ENCODE measurements around the gene SHH.

SHH gene

DNA sequence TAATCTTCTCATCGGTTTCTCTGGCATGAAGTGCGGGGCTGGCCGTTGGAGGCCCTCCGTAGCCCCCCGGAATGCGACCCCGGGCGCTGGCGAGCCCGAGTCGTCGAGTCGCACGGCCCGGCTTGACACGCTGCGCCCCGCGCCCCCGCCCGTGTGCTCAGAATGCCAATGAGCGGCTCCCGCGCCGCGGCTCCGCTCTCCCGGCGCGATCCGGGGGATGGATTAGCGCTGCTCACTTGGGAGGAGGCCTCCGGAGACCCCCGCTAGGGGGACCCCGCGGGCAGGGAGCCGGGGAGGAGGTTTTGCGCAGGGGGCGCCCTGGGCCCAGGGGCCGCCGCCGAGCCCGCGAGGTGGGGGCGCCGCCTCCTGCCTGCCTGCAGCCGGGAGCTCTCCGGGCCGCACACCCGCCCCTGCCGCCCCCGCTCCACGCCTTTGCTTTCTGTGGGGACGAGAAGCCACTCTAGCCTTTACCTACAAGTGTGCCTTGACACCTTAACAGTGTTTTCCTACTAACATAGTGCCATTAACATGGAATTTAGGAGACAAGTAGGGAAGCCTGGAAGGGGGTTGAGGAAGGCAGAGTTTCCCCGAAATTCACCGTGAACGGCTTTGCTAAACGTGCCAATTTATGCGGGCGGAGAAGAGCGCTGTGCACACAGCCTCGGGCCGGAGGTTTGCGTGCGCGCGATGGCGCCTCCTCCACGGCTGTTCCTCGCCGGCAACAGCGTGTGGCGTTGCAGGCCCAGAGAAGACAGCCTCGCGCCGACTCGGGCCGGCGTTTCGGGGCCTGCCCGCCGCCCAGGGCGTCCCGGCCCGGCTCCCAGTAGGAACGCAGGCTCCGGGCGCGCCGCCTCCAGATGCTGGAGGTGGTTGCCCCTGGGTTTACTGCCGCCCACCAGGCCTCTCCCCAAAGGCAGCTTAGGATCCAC, 7.1 kb downstream of the SHH start:
- peak; percentile 68 for DNase-seq

DNA sequence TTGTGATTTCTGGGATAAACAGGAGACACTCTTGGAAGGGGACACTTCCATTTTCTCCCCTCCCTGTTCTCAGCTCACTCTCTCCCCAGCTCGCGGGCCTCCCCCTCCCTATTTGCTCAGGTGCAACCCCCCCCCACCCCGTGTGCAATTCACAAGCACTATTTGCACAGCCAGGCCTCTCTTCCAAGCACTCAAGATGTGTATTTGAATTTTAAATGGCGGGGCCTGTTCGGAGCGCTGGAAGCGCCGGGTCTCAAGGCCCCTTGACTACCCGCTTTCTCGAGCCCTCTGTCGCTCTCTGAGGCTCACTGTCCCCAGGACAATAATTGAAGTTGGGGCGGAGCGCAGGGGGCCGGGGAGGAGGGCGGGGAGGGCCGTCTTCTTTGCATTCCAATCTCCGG, 7.8 kb downstream of the SHH start:
- no peak for DNase-seq

DNA sequence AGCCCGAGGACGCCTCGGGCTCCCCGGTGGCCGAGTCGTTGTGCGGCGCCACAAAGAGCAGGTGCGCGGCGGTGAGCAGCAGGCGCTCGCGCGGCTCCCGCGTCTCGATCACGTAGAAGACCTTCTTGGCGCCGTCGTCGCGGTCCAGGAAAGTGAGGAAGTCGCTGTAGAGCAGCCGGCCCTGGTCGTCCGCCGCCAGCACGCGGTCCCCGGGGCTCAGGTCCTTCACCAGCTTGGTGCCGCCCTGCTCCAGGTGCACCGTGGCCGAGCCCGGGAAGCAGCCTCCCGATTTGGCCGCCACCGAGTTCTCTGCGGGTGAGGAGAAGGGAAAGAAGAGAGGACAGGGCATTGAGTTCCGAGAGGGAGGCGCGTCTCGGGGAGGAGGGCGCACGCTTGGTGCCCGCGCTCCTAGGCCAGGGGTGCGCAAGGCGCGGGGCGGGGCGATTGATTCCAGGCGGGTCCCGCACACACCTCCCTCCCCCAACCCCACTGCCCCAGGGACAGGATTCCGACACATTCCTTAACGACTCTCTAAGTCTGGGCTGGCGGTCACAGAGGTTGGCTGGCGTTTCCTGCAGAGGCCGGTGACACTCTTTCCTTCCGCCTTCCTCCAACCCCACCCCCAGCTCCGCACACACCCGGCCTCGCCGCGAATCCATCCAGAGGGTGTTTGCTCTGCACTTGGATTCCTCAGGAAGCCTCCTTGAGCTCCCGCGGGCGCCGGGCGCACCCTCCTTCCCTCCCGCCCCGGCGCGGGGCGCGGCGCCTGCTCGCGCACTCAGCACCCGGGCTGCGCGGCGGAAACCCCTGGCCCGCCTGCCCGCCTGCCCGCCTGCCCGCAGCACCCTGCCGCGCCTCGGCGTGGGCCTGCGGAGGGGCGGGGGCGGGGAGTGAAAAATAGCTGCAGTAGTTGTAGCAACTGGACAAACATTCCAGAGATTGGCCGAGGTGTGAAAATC, 8.6 kb downstream of the SHH start:
- peak; percentile 38 for DNase-seq

DNA sequence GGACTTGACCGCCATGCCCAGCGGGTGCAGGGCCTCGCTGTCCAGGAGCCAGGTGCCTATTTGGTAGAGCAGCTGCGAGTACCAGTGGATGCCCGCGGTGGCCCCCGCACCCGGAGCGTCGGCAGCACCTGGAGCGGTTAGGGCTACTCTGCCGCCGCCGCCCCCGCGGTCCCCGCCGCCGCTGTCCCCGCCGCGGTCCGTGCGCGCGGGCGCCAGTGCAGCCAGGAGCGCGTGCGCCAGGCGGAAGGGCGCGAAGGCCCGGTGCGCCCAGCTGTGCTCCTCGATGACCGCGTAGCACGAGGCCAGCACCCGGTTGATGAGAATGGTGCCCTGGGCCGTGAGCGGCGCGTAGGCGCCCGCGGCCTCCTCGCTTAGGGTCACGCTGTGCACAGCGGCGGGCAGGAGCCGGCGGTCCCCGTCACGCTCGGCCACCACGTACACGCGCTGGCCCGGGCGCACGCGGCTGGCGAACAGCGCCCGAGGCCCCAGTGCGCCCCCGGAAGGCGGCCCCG, 9.3 kb downstream of the SHH start:
- no peak for DNase-seq

DNA sequence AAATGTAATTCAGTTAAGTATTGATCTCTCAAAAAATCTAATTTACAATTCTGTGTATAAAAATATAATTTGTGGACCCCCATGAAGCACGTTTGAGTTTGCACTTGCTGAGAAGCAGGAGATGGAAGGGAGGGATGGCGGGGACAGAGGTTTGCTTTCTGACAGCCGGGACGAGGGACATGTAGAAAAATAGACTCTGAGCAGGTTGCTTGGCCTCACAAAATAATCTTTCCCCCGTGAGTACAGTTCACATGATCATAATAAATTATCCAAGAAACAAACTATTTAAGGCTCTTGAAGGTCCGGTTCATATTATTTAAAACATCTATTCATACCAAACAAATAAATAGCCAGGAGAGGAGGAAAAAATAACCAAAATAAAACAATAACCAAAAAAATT, 10.0 kb downstream of the SHH start:
- DNase-seq = no peak

DNA sequence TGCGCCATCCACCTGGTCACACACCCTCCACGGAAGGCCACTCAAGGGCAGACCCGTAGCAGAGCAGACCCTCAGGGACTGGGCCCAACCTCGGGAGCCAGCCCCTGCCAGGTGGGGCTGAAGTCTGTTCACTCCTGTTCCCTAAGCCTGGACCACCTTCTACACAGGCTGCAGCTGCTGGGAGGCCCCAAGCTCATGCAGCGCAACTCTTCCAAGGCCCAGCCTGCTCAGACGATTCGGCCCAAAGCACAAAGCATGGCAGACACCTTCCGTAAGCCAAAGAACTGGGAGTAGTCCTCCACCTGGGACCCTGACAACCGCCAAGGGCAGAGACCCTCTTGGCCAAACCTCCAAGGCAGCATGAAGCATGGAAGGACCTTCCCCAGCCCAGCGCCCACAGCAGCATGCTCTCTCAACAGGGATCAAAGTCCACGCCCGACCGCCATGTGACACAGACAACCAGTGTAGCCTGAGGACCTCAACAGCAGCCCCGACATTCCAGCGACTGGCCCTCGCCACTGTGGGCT, 11.5 kb downstream of the SHH start:
- no peak for DNase-seq

DNA sequence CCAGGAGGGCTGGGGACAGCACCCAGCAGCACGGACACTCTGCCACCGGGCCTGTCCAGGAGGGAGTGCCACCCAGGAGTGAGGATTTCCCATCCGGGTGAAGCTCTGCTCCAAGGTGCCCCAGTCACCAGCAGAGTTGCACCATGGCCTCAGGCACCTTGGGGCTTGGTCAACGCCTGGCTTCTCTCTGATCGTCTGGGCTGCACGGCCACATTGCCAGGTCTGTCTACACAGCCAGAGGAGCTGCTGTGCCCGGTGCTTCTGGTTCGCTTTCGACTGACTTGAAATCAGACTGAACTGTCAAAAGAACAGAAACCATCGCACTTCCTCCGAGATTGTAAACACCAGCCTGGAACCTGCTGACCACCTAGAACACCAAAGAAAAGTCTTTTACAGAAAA, 12.0 kb downstream of the SHH start:
- DNase-seq = no peak

DNA sequence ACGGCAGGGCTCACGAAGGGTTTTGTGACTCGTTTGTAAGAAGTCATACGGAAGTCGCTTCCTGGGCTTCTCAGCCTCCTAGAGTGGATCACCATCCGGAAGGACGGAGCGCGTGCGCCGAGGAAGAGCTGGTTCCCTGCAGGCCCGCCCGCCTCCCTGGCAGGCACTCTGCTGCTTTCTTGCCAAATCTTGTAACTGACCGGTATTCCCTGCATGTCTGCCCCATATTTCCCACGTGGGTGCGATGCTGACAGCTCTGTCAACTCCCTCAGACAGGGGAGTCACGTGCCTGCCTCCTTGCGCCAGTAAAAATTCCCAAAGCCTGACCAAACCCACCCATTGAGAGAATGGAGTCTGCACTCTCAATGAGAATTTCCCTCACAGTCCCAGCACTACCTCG, 12.7 kb downstream of the SHH start:
- DNase-seq = no peak

DNA sequence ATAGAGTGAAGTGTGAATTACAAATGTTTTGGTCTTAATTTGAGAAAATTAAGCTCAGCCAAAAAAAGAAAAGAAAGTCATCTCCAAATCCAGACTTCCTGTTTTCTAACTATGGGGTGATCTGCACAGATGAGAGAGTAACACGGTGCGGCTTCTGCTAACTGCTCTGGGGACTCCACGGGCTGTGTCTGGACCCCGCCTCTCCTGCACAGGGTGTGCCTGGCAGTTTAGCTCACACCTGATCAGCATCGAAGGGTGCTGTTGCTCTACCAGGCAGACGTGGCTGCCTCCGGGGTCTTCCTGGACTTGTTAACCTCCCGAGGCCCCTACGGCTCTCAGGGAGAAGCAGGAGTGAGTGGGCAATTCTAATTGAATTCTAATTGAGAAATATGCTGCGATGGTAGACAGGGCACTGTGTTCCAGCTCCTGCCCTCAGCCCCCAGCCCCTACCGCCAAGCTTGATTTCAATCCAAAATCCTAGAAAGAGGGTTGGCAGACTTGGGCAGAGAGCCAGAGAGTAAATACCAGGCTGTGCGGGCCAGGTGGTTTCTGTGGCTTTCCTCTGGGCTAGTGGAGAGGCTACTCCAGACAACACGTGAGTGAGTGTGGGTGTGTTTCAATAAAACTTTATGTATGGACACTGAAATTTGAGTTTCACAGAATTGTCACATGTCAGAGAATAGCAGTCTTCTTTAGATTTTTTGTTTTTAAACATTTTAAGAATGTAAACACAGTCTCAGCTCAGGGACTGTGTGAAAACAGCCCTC, 13.4 kb downstream of the SHH start:
- DNase-seq = no peak

DNA sequence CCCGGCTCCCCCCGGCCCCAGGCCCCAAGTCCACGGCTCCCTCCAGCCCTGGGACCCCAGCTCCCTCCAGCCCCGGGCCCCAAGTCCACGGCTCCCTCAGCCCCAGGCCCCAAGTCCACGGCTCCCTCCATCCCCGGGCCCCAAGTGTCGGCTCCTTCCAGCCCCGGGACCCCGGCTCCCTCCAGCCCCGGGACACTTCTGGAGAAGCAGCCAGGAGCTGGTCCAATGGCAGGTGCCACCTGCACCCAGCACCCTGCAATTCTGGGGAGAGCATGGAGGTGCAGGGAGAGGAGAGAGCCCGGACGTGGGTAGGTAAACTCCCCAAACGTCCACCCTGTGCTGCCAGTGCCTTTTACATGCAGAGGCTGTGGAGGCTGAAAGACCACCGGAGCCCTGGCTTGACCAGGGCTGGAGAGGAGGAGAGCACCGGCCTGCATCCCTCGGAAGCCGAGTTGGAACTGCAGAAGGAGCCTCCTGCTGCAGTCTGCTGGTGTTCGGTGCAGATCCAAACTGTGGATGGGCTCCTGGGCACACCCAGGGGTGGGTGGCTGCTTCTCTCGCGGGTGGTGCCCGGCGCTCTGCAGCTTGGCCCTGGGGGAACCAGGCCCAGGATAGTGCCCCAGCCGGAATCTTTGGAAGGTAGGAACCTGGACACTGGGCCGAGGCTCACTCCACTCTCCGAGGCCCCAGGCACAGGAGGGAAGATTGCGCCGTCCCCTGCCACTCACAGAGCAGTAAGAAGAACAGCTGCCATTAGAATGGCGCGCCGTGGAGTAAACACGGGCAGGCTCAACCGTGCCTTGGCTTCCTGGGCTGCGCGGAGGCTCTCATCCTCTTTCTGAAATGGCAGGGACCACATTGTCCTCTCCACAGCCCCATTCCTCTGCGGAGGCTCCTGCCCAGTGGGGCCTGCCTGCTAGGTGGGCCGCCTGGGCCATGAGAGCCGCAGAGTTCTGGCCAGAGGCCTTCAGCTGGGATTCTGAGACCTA, 14.7 kb downstream of the SHH start:
- DNase-seq = no peak

DNA sequence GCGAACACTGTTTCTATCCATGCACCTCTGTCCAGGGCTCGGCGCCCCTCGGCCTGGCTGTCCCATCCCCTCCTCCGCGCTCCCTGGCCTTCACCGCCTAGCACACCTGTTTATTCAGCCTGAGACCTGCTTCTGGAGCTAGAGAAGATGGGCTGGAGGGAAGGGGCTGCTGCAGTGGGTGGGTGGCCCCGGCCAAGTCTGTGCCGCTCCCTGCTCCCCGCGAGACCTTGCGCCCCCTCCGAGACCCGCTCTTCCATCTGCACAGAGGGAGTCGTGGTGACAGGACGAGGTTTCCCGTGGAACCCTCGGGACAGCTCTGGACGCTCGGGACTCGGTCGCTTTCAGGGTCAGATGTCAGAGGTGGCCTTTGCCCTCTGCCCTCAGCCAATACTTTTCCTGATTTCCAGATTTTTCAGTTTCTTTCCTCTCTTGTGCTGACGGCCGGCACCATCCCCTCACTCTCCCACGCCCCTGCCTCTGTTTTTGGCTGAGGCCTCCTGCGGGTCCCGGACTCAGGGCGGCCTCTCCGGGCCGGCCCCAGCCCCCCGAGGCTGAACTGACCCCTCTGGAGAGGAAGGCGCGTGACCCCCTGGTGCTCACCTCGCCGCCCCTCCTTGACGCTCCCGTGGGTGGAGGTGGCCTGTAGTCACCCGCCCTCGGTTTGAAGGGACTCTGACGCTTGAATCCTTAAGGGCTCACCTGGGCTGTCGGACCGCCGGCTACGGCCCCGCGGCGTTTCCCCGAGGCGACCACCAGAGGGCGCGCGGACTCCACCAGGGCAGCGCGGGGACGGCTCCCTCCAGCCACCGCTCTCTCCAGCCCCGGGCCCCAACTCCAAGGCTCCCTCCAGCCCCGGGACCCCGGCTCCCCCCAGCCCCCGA, 15.6 kb downstream of the SHH start:
- no peak for DNase-seq

DNA sequence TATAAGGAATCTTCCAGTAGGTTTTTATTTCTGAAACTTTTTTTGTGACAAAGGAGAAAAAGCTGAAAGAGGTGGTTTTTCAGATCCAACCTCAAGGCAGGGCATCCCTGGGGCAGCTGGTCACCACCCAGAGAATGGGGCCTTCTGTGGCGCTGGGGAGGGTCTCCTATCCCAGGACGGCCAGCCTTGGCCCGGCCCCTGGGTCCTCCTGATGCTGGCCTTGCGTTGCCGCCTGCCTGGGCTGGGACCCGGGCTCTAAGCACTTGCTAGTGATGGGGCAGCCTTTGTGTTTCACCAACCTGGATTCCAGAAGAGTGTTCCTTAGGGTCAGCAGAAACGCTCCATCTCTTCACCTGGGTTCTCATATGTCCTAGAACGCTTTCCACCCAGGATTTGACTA, 16.3 kb downstream of the SHH start:
- no peak for DNase-seq

DNA sequence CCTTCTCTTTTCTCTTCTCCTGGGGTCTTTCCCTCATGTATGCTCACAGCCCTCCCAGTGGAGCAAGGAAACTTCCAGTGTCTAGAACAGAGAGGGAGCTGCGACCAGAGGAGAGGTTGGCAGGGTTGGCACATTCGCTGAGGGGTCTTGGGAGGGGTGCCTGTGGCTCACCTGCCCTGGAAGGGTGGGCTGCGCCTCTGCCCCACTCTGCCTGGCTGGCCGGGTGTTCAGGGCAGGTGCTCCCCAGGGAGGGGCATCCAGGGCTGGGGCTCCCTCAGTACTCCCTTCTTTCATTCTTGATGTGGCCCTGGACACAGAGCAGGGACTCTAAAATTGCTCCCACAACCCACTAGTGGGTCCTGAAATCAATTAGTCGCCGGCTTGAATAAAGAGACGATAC, 16.9 kb downstream of the SHH start:
- DNase-seq = no peak

DNA sequence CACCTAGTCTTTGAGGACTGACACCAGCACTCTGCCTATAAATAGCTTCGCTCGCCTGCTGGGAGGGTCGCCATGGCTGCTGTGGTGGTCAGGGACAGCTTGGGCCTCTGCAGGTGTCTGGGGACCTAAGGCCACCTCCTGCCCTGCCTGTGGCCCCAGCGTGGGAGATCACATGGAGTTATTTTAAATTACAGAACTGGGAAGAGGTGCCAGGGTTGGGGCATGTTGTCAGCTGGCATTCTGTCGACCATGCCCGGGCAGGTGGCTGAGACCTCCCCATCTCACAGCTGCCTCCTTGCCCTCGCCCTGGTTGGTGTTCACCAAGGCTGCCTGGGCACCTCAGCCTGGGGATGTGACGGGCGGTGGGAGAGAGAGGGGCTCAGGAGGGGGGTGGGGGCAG, 18.1 kb downstream of the SHH start:
- no peak for DNase-seq

DNA sequence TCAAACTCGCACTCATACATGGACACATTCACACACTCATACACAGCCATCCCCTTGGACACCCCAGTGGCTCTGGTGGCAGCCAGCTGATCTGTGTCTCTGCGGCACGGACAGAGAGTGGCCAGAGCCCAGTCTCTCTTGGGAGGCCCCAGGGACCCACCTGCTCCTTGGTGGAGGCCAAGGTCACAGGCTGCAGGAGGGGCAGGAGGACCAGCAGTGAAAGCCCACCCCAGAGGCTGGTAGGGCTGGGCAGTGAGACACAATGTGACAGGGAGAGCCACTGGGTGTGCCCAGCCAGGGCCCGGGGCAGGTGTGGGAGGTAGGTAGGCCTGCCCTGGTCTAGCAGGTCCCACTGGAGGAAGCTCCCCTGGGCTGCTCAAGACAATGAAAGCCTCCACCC, 18.5 kb downstream of the SHH start:
- DNase-seq = no peak

DNA sequence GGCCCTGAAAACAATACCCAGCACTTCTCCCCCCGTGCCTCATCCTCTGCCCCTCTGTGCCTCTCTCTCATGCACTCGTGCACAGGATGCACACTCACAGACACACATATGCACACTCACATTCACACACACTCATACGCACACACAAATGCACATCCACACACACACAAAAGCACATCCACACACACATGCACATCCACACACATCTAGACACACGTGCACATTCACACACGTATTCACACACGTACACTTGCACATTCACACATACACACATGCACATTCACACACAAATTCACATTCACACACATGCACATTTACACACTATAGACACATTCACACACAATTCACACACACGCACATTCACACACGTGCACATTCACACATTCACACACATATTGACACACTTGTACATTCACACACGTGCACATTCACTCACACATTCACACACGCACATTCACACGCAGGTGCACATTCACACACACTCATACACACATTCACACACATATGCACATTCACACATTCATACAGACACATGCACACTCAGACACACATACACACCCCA, 19.2 kb downstream of the SHH start:
- no peak for DNase-seq

DNA sequence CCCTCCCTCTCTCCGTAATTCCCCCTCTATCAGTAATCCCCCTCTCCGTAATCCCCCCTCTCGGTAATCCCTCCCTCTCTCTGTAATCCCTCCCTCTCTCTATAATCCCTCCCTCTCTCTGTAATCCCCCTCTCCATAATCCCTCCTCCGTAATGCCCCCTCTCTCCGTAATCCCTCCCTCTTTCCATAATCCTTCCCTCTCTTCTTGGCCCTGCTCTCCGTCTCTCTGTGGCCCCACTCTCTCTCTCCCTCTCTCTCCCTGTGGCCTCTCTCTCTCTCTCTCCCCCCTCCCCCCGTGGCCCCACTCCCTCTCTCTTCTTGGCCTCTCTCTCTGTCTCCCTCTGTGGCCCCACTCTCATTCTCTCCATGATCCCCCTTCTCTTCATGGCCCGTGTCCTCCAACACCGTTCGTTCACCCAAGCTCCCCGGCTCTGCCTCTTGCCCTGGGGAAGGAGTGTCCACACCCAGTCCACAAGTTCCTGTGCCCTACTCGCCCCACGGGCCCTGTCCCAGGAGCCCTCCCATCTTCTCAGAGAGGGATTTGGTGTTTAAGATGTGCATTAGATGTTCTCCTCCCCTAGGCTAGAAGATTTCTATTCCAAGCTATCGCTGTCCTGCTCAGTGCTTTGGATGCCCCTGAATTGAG, 19.8 kb downstream of the SHH start:
- no peak for DNase-seq

DNA sequence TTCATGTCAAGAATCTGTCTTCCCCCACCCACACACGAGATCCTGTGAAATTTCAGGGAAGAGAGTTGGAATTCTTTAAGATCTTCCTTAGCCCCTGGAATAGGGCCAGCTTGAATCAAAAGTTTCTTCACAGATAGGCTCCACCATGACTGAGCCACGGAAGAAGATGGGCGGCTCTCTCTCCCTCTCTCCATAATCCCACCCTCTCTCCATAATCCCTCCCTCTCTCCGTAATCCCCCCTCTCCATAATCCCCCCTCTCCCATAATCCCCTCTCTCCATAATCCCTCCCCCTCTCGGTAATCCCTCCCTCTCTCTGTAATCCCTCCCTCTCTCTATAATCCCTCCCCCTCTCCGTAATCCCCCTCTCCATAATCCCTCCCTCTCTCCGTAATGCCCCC, 20.4 kb downstream of the SHH start:
- no peak for DNase-seq

DNA sequence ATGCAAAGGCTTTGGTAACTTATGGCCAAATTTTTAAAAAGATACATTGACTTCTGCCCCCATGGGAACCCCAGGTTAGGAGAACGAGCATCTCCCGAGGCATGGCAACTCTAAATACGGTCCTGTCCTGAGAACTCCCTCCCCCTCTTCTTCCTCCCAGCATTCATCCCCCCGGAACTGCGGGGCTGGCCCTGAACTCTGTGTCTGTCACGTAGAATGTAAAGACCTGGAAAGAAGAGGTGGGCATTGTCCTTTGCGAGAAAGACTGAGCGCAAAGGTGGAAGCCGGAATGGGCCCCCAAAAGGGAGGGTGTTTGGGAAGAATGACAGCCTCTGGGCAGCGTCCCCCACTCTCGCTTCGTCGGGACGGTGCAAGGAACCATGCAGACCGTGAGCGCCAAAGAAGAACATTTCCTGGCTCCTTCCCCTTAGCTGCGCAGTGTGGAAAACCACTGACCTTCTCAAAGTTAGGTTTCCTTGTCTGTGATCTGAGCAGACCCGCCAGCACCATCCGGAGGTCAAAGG, 21.0 kb downstream of the SHH start:
- no peak for DNase-seq

Measured in fibroblast of skin of back (primary cell).